HEK293T (cell line): Measurements from ENCODE around the gene RRM1.

ENCODE experiments used
- ARNT ChIP-seq: fragments of 450-650 bp; IDR thresholded peaks from 2 replicates; pipeline ENCODE4 v1.6.1; 2017; ENCODE audit warnings: mild to moderate bottlenecking
- BHLHE40 ChIP-seq: fragments of 450-650 bp; IDR thresholded peaks from 2 replicates; pipeline ENCODE4 v1.6.1; 2016; ENCODE audit warnings: mild to moderate bottlenecking, moderate library complexity, borderline replicate concordance
- CTBP1 ChIP-seq: fragments of 450-650 bp; IDR thresholded peaks from 2 replicates; pipeline ENCODE4 v1.6.1; 2016; ENCODE audit warnings: borderline replicate concordance
- ELF4 ChIP-seq: fragments of 450-650 bp; IDR thresholded peaks from 2 replicates; pipeline ENCODE4 v1.6.1; 2017; ENCODE audit warnings: antibody characterized with exemption
- FOXA1 ChIP-seq: fragments of 450-650 bp; IDR thresholded peaks from 2 replicates; pipeline ENCODE4 v1.6.1; 2016; ENCODE audit warnings: mild to moderate bottlenecking
- FOXM1 ChIP-seq: fragments of 450-650 bp; IDR thresholded peaks from 2 replicates; pipeline ENCODE4 v1.6.1; 2017; ENCODE audit warnings: mild to moderate bottlenecking, borderline replicate concordance
- LEF1 ChIP-seq: fragments of 450-650 bp; IDR thresholded peaks from 2 replicates; pipeline ENCODE4 v1.6.1; 2017; ENCODE audit warnings: mild to moderate bottlenecking, borderline replicate concordance
- NFRKB ChIP-seq: fragments of 450-650 bp; IDR thresholded peaks from 2 replicates; pipeline ENCODE4 v1.6.1; 2016; ENCODE audit warnings: mild to moderate bottlenecking, moderate library complexity
- SP1 ChIP-seq: fragments of 450-650 bp; IDR thresholded peaks from 2 replicates; pipeline ENCODE4 v1.6.1; 2017
- SUZ12 ChIP-seq: fragments of 450-650 bp; IDR thresholded peaks from 2 replicates; pipeline ENCODE4 v1.6.1; 2016; ENCODE audit warnings: mild to moderate bottlenecking
- TARDBP ChIP-seq: fragments of 450-650 bp; IDR thresholded peaks from 2 replicates; pipeline ENCODE4 v1.6.1; 2016
- ZNF384 ChIP-seq: fragments of 450-650 bp; IDR thresholded peaks from 2 replicates; pipeline ENCODE4 v1.6.1; 2016
- TF ChIP-seq, protein P1 (sequence below): fragments of 450-650 bp; IDR thresholded peaks from 2 replicates; pipeline ENCODE4 v1.6.1; 2016

DNA sequence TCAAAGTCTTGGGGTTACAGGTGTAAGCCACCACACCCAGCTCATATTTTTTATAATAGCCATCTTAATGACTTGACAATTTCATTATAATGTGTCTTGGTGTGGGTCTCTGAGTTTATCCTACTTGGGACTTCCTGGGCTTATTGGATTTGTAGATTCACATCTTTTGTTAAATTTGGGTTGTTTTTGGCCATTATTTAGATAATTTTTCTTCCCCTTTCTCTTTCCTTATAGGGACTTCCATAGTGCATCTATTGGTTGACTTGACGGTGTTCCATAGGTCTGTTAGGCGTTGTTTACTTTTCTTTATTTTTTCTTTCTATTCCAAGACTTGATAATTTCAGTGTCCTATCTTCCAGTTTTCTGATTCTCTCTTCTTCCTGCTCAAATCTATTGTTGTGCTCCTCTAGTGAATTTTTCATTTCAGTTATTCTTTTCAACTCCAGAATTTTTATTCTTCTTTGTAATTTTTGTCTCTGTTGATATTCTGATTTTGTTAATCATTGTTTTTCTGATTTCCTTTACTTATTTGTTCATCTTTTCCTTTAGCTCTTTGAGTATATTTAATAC is 45.6 kb downstream of the RRM1 start:
- TF ChIP-seq, protein P1, sequence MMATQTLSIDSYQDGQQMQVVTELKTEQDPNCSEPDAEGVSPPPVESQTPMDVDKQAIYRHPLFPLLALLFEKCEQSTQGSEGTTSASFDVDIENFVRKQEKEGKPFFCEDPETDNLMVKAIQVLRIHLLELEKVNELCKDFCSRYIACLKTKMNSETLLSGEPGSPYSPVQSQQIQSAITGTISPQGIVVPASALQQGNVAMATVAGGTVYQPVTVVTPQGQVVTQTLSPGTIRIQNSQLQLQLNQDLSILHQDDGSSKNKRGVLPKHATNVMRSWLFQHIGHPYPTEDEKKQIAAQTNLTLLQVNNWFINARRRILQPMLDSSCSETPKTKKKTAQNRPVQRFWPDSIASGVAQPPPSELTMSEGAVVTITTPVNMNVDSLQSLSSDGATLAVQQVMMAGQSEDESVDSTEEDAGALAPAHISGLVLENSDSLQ, result no peak
- TF ChIP-seq SUZ12, result no peak
- no peak for TF ChIP-seq NFRKB
- TF ChIP-seq FOXA1, result no peak
- TF ChIP-seq CTBP1, result no peak
- TF ChIP-seq SP1, result no peak
- no peak for TF ChIP-seq FOXM1
- TF ChIP-seq TARDBP, result no peak
- TF ChIP-seq ZNF384, result no peak
- TF ChIP-seq ARNT, result no peak
- no peak for TF ChIP-seq LEF1
- TF ChIP-seq ELF4, result no peak
- TF ChIP-seq BHLHE40, result no peak
